Measurements from ENCODE around the gene BIN1.

GRCh38 chr2:127088706-127089105, 18.2 kb downstream of the BIN1 start:
- TF ChIP-seq CTCF (IDR thresholded peaks at IDR 0.05) (no peak), EZH2 (IDR thresholded peaks at IDR 0.05) (no peak)

Measured in neural progenitor cell (in vitro differentiated cells).